ENCODE results near the gene MYO16. TPM values are rescaled to one million over a fixed set of nuclear protein-coding genes. Genes with fewer than 3 reads are reported as not detected.

Gene MYO16
- total and polyA plus RNA-seq, 7 donors = under 0.01 to 0.33 (median 0.28) TPM; not detected in 2

GRCh38 chr13:109074436-109074835 is 445.0 kb downstream of the MYO16 start:
- intact Hi-C loops (cut with DNase I) = no loop called here
- no peaks in the 10 kb centered on the region for H3K36me3 ChIP-seq
- no peak for DNase-seq

GRCh38 chr13:109074853-109075252 is 445.4 kb downstream of the MYO16 start:
- Histone ChIP-seq H3K27ac (no peak overlapping the region), H3K36me3 (no peaks in the 10 kb centered on the region), H3K9me3 (no peaks in the 10 kb centered on the region), H3K4me1 (no peaks in the 10 kb centered on the region), H3K4me3 (no peak overlapping the region), H3K27me3 (no peaks in the 10 kb centered on the region)
- intact Hi-C loops (cut with DNase I) = no loop called here
- DNase-seq = no peak
- whole genome bisulfite sequencing, 2 donors = 86 to 95% methylated on average over 3 of the region's 3 CpGs
- no peak for TF ChIP-seq CTCF (IDR thresholded peaks at IDR 0.05)
- TF ChIP-seq EP300 (IDR thresholded peaks at IDR 0.05) = no peak
- no peak for TF ChIP-seq POLR2AphosphoS5 (IDR thresholded peaks at IDR 0.05)
- no peak for TF ChIP-seq POLR2A (IDR thresholded peaks at IDR 0.05)

More at GRCh38 chr13:109074436-109074835, 445.0 kb downstream of the MYO16 start:
- H3K27ac ChIP-seq = no peak overlapping the region
- no peak overlapping the region for H3K4me3 ChIP-seq
- TF ChIP-seq EP300 (IDR thresholded peaks at IDR 0.05) (no peak), CTCF (IDR thresholded peaks at IDR 0.05) (no peak), POLR2AphosphoS5 (IDR thresholded peaks at IDR 0.05) (no peak), POLR2A (IDR thresholded peaks at IDR 0.05) (no peak)
- no peaks in the 10 kb centered on the region for H3K27me3 ChIP-seq
- H3K9me3 ChIP-seq = peaks cover 0 to 2% (median 0%) of the 10 kb centered on the region in 4 donors
- 69 to 83% methylated on average over 6 of the region's 6 CpGs for WGBS, 2 donors
- no peaks in the 10 kb centered on the region for H3K4me1 ChIP-seq

- no peak for TF ChIP-seq POLR2A (IDR thresholded peaks at IDR 0.05)
- no peak for TF ChIP-seq POLR2AphosphoS5 (IDR thresholded peaks at IDR 0.05)
- TF ChIP-seq EP300 (IDR thresholded peaks at IDR 0.05) = no peak
- WGBS, 2 donors = 69 to 81% methylated on average over 10 of the region's 10 CpGs
- DNase-seq = no peak
- intact Hi-C loops (cut with DNase I) = no loop called here
- Histone ChIP-seq H3K4me1 (no peaks in the 10 kb centered on the region), H3K9me3 (no peaks in the 10 kb centered on the region), H3K36me3 (no peaks in the 10 kb centered on the region), H3K4me3 (no peak overlapping the region), H3K27ac (no peak overlapping the region), H3K27me3 (no peaks in the 10 kb centered on the region)
These were observed 458.7 kb downstream of the MYO16 start for GRCh38 chr13:109087916-109088623.

GRCh38 chr13:109088624-109088917 is 459.2 kb downstream of the MYO16 start:
- DNase-seq = no peak
- Histone ChIP-seq H3K4me3 (no peak overlapping the region), H3K36me3 (no peaks in the 10 kb centered on the region), H3K9me3 (no peaks in the 10 kb centered on the region), H3K4me1 (no peaks in the 10 kb centered on the region), H3K27me3 (no peaks in the 10 kb centered on the region), H3K27ac (no peak overlapping the region)
- intact Hi-C loops (cut with DNase I) = no loop called here
- 89 to 94% methylated on average over 22 of the region's 22 CpGs for WGBS, 2 donors
- TF ChIP-seq POLR2AphosphoS5 (IDR thresholded peaks at IDR 0.05) (no peak), EP300 (IDR thresholded peaks at IDR 0.05) (no peak), POLR2A (IDR thresholded peaks at IDR 0.05) (no peak), CTCF (IDR thresholded peaks at IDR 0.05) (no peak)

GRCh38 chr13:109090796-109091195 is 461.4 kb downstream of the MYO16 start:
- Histone ChIP-seq H3K27ac (no peak overlapping the region), H3K9me3 (no peaks in the 10 kb centered on the region), H3K4me3 (no peak overlapping the region), H3K36me3 (no peaks in the 10 kb centered on the region), H3K4me1 (no peaks in the 10 kb centered on the region), H3K27me3 (no peaks in the 10 kb centered on the region)
- WGBS, 2 donors = 68 to 79% methylated on average over 5 of the region's 5 CpGs
- intact Hi-C loops (cut with DNase I) = no loop called here
- no peak for DNase-seq
- TF ChIP-seq CTCF (IDR thresholded peaks at IDR 0.05) = no peak
- no peak for TF ChIP-seq EP300 (IDR thresholded peaks at IDR 0.05)
- no peak for TF ChIP-seq POLR2A (IDR thresholded peaks at IDR 0.05)
- no peak for TF ChIP-seq POLR2AphosphoS5 (IDR thresholded peaks at IDR 0.05)
